Adipocyte (in vitro differentiated cells): ENCODE results near the gene PIP5KL1.
A peak's percentile ranks its signal among the peaks of the same experiment; 100 is the strongest.

Experiments
- DNase-seq: peaks from one replicate; pipeline ENCODE4 v3.0.0-alpha.2; 2015; ENCODE audit warnings: low read depth
- H3K27me3 ChIP-seq: replicated peaks from 2 replicates; pipeline ENCODE4 v1.7.0; 2013; ENCODE audit warnings: mild to moderate bottlenecking, low read length, moderate library complexity; ENCODE audit not compliant: control insufficient read depth, insufficient read depth
- H3K36me3 ChIP-seq: 2 replicates; pipeline ENCODE4 v1.7.0; 2013; ENCODE audit warnings: low read length, mild to moderate bottlenecking, moderate library complexity; ENCODE audit not compliant: control insufficient read depth, insufficient read depth, severe bottlenecking
- H3K4me1 ChIP-seq: 2 replicates; pipeline ENCODE4 v1.7.0; 2013; ENCODE audit warnings: mild to moderate bottlenecking, low read length, moderate library complexity; ENCODE audit not compliant: control insufficient read depth, insufficient read depth
- H3K4me3 ChIP-seq: 2 replicates; pipeline ENCODE4 v1.7.0; 2013; ENCODE audit warnings: mild to moderate bottlenecking, low read length, moderate library complexity
- H3K9ac ChIP-seq: 2 replicates; pipeline ENCODE4 v1.7.0; 2013; ENCODE audit warnings: mild to moderate bottlenecking, low read length, moderate library complexity
- H3K9me3 ChIP-seq: 2 replicates; pipeline ENCODE4 v1.7.0; 2013; ENCODE audit warnings: mild to moderate bottlenecking, low read length, moderate library complexity; ENCODE audit not compliant: control insufficient read depth

PIP5KL1 gene

GRCh38 chr9:127930231-127931091 lies at the start of gene PIP5KL1:
Gene PIP5KL1 (minus strand): TSS chr9:127930777. CDS start chr9:127930752, 25 bp downstream.
- peak; percentile 96 for DNase-seq
- peak within 1 kb of the TSS; percentile 77 for H3K4me3 ChIP-seq
- H3K4me1 ChIP-seq: peaks cover 19% of the 10 kb centered on the region

GRCh38 chr9:127980060-127980705 lies 49.6 kb upstream of the PIP5KL1 start:
- Histone ChIP-seq H3K9ac (peak overlapping the region; percentile 88), H3K36me3 (no peaks in the 10 kb centered on the region), H3K9me3 (no peaks in the 10 kb centered on the region), H3K4me3 (peak overlapping the region; percentile 90), H3K4me1 (peaks cover 52% of the 10 kb centered on the region), H3K27me3 (no peaks in the 10 kb centered on the region)
- peak; percentile 61 for DNase-seq

More at GRCh38 chr9:127930231-127931091, at the start of gene PIP5KL1:
- H3K36me3 ChIP-seq: peaks cover 5% of the 10 kb centered on the region
- peak within 1 kb of the TSS; percentile 62 for H3K9ac ChIP-seq
- H3K27me3 ChIP-seq: no peaks in the 10 kb centered on the region
- H3K9me3 ChIP-seq: no peaks in the 10 kb centered on the region

- H3K9me3 ChIP-seq: no peaks in the 10 kb centered on the region
- peaks cover 59% of the 10 kb centered on the region for H3K4me1 ChIP-seq
- no peaks in the 10 kb centered on the region for H3K36me3 ChIP-seq
- no peaks in the 10 kb centered on the region for H3K27me3 ChIP-seq
- DNase-seq: peak; percentile 76
- H3K4me3 ChIP-seq: peak overlapping the region; percentile 90
- H3K9ac ChIP-seq: peak overlapping the region; percentile 88
Measured at GRCh38 chr9:127979333-127980059, 48.9 kb upstream of the PIP5KL1 start.

- Histone ChIP-seq H3K4me1 (peaks cover 65% of the 10 kb centered on the region), H3K9ac (peak overlapping the region; percentile 88), H3K4me3 (peak overlapping the region; percentile 90), H3K36me3 (no peaks in the 10 kb centered on the region), H3K9me3 (no peaks in the 10 kb centered on the region), H3K27me3 (no peaks in the 10 kb centered on the region)
- DNase-seq: no peak
Measured at GRCh38 chr9:127979015-127979332, 48.4 kb upstream of the PIP5KL1 start.

GRCh38 chr9:127977884-127978647 lies 47.5 kb upstream of the PIP5KL1 start:
- DNase-seq: peak; percentile 84
- Histone ChIP-seq H3K9ac (peak overlapping the region; percentile 88), H3K9me3 (no peaks in the 10 kb centered on the region), H3K27me3 (no peaks in the 10 kb centered on the region), H3K36me3 (no peaks in the 10 kb centered on the region), H3K4me3 (peak overlapping the region; percentile 90), H3K4me1 (peaks cover 69% of the 10 kb centered on the region)

GRCh38 chr9:127977009-127977883 lies 46.7 kb upstream of the PIP5KL1 start:
- Histone ChIP-seq H3K4me1 (peaks cover 78% of the 10 kb centered on the region), H3K9ac (peak overlapping the region; percentile 18), H3K27me3 (no peaks in the 10 kb centered on the region), H3K9me3 (no peaks in the 10 kb centered on the region), H3K4me3 (peak overlapping the region; percentile 90), H3K36me3 (no peaks in the 10 kb centered on the region)
- DNase-seq: no peak

- no peak overlapping the region for H3K4me3 ChIP-seq
- peaks cover 80% of the 10 kb centered on the region for H3K4me1 ChIP-seq
- H3K36me3 ChIP-seq: no peaks in the 10 kb centered on the region
- no peaks in the 10 kb centered on the region for H3K9me3 ChIP-seq
- DNase-seq: no peak
- no peaks in the 10 kb centered on the region for H3K27me3 ChIP-seq
- H3K9ac ChIP-seq: no peak overlapping the region
Measured at GRCh38 chr9:127976498-127976897, 45.9 kb upstream of the PIP5KL1 start.

GRCh38 chr9:127975376-127976315 lies 45.1 kb upstream of the PIP5KL1 start:
- Histone ChIP-seq H3K4me1 (peaks cover 78% of the 10 kb centered on the region), H3K36me3 (no peaks in the 10 kb centered on the region), H3K9ac (no peak overlapping the region), H3K9me3 (no peaks in the 10 kb centered on the region), H3K4me3 (no peak overlapping the region), H3K27me3 (no peaks in the 10 kb centered on the region)
- no peak for DNase-seq

- Histone ChIP-seq H3K4me1 (peaks cover 78% of the 10 kb centered on the region), H3K9me3 (no peaks in the 10 kb centered on the region), H3K9ac (peak overlapping the region; percentile 19), H3K4me3 (no peak overlapping the region), H3K27me3 (no peaks in the 10 kb centered on the region), H3K36me3 (no peaks in the 10 kb centered on the region)
- DNase-seq: peak; percentile 60
Measured at GRCh38 chr9:127974769-127975261, 44.2 kb upstream of the PIP5KL1 start.
